Testis (tissue), 2 donors: Measurements from ENCODE around the gene NXT1.

ENCODE experiments used
- CTCF ChIP-seq, 3 experiments: fragments of 450-650 bp in 2 of 3; fragments of 200-600 bp in 1 of 3; sonication (generic) in 1 of 3; IDR thresholded peaks; one replicate each; pipeline ENCODE4 v1.5.1; 2016 to 2019; ENCODE audit warnings: antibody characterized with exemption in 3 of 3, mild to moderate bottlenecking in 2 of 3, moderate library complexity in 1 of 3
- POLR2A ChIP-seq: fragments of 450-650 bp; IDR thresholded peaks from one replicate; pipeline ENCODE4 v1.6.1; 2017; ENCODE audit warnings: antibody characterized with exemption, mild to moderate bottlenecking, moderate library complexity

- TF ChIP-seq CTCF (IDR thresholded peaks at IDR 0.05), result no peak
- no peak for TF ChIP-seq POLR2A
These were observed 29.2 kb downstream of the NXT1 start for GRCh38 chr20:23379772-23380171.
